ENCODE measurements around the gene SULT4A1. TPM values are rescaled to one million over a fixed set of nuclear protein-coding genes. Genes with fewer than 3 reads are reported as not detected.

The SULT4A1 gene
- total RNA-seq, 2 experiments from 2014 or later: not detected

DNA sequence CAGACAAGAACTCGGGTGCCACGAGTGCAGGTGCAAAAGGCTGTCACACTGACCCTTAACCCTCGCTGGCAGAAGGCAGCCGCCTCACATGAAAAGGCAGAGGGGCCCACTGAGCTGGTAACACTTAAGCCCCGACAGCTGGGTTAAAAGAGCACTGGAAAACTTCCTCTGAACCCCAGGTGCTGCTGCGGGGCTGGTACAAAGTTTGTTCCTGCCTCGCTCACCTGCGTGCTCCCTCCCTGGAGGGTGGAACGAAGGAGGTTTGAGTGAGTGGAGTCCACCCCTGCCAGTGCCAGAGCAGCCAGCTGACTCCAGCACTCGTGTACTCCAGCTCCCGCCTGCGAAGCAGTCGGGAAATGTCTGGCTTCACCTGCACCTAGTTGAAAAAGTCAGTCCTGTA, 12.6 kb downstream of the SULT4A1 start:
- POLR2A ChIA-PET: no interaction called here
- CTCF ChIA-PET: no interaction called here

DNA sequence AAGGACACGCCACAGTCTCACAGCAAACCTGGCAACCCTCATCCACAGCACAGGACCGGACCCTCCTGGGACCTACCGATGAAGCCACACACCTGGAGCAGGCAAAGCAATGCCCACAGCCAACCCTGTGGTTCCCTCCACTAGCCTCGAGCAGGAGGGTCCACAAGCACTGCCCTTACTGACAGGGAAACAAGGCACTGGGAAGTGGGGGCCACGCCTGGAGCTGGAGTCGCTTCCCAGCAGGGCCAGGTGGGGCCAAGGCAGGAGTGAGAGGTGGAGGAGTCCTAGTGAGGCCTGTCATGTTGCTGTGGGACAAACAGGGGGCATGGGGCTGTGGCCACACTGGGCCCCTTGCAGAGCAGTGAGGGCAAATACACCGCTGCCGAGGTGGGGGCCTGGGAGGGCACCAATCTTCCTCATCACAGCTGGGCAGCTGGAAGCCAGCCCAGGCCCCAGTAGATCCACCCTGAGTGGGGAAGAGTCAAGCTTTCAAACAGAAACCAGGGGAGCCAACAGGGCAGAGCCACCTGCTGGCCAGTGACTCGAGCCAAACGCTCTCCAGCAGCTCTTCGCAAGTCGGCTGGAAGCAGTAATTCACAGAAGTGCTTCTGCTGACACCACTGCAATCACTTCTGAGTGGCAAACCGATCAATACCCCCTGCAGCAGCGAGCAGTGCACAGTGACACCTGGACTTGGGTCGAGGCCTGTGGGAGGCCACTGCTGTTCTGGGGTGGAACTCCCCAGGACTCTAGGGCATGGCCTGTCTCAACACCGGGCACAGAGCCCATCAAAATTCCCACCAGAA, 13.7 kb downstream of the SULT4A1 start:
- POLR2A ChIA-PET: no interaction called here
- CTCF ChIA-PET: no interaction called here

GRCh38 chr22:43847376-43848289, 14.7 kb downstream of the SULT4A1 start:
- POLR2A ChIA-PET: no interaction called here
- CTCF ChIA-PET: no interaction called here

DNA sequence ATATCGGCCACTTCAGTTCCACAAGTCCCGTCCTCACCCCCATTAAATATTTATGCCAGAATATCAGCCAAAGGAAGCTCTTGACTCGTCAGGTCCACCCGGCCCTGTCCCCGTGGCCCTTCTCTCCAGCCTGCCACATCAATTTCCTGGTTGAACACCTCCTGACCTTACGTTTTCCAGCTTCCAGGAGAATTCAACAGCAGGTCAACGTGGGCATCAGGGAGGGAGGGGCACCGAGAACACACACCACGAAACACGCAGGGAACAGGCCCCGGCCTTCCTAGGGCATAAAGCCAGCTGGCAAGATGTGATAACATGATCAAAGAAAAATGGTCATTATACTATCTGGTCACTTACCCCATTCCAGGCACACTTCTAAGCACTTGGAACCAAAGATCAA, 15.3 kb downstream of the SULT4A1 start:
- POLR2A ChIA-PET: no interaction called here
- CTCF ChIA-PET: no interaction called here

DNA sequence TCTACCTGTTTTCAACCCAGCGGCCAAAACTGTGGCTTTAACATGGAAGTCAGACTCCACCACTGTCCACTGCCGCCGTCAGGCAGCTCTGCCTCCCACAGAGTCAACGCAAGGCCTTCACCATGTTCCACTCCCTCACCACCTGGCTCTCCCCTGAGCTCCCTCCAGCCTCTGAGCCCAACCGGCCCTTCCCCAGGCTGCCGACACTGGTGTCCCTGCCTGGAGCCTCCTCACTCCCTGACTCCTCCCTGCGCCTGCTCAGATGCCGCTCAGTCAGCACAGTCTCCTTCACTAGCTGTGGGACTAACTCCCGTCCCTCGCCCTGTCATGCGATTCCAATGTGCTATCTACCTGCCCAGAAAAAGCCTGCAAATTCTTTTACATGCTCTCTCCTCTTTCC, 16.3 kb downstream of the SULT4A1 start:
- CTCF ChIA-PET: no interaction called here

DNA sequence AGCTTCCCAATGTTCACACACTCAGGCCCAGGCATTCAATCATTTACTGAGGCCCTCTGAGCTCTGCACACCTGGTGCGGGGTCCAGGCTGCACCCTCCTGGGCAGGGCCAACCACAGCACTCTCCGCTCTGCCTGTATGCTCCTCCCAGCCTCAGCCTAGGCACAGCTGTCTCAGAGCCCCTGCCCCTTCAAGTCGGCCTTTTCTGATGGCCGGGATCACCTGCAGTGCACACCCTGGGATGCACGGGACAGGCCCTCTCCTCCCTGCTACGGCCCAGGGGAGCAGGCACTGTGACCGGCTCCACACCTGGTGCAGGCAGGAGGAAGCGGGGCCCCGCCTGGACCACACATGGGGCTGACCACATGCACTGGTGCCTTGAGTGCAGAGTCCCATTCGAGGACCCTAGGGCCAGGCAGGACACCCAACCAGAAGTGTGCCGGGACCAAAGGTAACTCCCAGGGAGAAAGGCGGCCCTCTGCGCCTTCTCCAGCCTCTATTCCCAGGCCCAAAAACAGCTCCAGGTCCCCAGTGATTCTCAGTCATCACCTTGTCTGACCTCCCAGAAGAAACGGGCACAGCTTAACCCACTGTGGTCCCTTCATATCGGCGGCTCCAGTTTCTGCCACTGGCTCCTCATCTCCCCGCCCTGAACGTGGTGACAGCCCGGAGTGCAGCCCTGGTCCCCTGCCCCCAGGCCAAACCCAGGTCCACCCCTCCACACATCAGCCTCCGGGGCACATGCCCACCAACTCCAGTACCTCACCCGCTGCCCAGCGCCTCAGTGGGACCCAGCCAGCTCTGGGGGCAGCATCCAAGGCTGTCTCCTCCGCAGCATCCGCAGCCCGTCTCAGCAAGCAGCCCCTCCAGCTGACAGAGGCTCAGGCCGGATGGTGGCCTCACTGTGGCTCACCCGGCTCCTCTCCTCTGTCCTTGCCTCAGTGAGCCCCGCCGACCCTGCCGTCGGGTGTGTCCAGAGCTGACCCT, 17.5 kb downstream of the SULT4A1 start:
- POLR2A ChIA-PET: no interaction called here
- CTCF ChIA-PET: no interaction called here

More for the DNA sequence above, 16.3 kb downstream of the SULT4A1 start:
- POLR2A ChIA-PET: no interaction called here

- ChIA-PET POLR2A (no interaction called here), CTCF (no interaction called here)
Measured at GRCh38 chr22:43843783-43844530, 18.4 kb downstream of the SULT4A1 start.

- ChIA-PET POLR2A (no interaction called here), CTCF (no interaction called here)
Measured at GRCh38 chr22:43841742-43842141, 20.6 kb downstream of the SULT4A1 start.

DNA sequence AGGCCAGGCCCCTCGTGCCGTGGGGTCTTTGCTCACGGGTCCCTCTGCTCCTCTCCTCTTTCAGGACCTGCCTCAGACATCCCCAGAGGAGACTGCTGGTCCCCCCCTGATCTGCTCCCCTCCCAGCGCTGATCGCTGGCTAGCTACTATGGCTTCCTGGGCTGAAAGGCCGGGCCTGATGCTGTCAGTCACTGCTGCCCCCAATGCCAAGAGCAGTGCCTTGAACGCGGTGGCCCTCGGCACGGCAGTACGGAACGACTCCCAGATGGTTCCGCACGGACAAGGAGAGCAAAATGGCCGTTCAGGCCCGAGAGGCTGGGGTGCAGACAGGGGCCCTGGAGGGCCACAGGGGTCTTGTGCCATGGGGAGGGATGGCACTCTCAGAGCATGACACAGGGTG, 21.5 kb downstream of the SULT4A1 start:
- POLR2A ChIA-PET: no interaction called here

DNA sequence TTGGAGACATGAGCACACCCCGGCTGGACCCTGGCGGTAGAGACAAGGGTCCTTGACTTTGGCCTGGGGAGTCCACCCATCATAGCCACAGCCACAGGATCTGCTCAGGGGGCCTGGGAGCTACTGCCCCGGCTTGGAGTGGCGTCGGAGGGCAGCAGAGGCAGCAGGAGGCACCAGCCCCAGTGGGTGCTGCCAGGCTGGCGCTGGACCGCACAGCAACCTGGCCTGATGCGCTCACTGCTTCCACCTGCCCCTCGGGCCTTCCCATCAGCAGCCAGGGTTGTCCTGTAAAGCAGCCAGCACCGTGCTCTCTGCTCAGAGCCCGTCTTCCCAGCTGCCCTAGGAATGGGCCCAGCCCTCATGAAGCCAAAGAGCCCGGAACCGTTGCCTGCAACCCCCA, 21.9 kb downstream of the SULT4A1 start:
- POLR2A ChIA-PET: no interaction called here
- CTCF ChIA-PET: no interaction called here

More for the DNA sequence above, 21.5 kb downstream of the SULT4A1 start:
- CTCF ChIA-PET: no interaction called here

- CTCF ChIA-PET: no interaction called here
- POLR2A ChIA-PET: no interaction called here
Measured at GRCh38 chr22:43839781-43840180, 22.5 kb downstream of the SULT4A1 start.

- CTCF ChIA-PET: no interaction called here
Measured at GRCh38 chr22:43838571-43839307, 23.6 kb downstream of the SULT4A1 start.

GRCh38 chr22:43838161-43838560, 24.2 kb downstream of the SULT4A1 start:
- POLR2A ChIA-PET: no interaction called here
- CTCF ChIA-PET: no interaction called here

More at GRCh38 chr22:43838571-43839307, 23.6 kb downstream of the SULT4A1 start:
- POLR2A ChIA-PET: no interaction called here

GRCh38 chr22:43837666-43838065, 24.6 kb downstream of the SULT4A1 start:
- POLR2A ChIA-PET: no interaction called here
- CTCF ChIA-PET: no interaction called here

GRCh38 chr22:43835736-43836135, 26.6 kb downstream of the SULT4A1 start:
- ChIA-PET POLR2A (no interaction called here), CTCF (no interaction called here)

- POLR2A ChIA-PET: no interaction called here
- CTCF ChIA-PET: no interaction called here
Measured at GRCh38 chr22:43835166-43835565, 27.1 kb downstream of the SULT4A1 start.

DNA sequence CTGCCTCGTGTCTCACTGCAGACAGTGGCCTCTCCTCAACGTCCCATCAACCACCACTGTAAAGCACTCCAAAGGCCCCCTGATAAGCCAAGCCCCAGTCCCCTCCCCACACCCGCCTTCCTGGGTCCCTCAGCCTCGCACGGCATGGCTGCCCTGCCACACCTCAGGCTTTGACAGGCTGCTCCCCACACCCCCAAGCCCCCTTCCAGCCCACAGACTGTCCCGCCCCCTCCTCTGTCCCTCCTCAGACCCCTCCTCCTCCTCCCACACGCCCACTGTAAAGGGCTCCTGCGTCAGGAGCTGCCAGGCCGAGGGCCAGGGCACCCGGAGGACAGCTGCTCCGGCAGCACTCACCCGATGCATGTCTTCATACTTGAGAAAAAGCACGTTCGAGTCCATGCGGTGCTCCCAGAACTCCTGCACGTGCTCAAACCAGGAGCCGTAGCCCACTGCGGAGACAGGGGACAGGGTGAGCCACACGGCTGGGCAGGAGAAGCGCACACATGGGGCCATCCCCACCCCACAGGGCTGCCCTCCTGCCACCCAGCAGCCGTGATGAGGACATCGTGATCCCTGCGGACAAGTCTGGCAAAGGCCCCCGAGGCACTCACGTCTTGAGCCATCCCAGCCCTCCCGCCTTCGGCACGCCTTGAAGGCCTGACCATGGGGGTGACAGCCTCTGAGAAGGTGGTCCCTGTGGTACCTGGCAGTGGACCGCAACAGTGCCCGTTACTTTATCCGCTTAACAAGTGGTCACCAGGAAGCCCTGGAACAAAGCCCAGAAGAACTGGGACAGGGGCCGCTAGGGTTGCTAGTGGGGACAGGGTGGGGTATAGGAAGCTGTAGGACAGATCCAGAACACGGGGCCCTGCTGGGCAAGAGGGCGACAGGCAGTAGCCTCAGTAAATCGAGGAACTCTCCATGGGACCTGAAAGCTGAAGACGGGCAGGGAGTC, 28.8 kb downstream of the SULT4A1 start:
- CTCF ChIA-PET: no interaction called here
- POLR2A ChIA-PET: no interaction called here

Measured in activated CD8-positive, alpha-beta memory T cell treated with anti-CD3 and anti-CD28 coated beads for 36 hours (primary cell).